HepG2 (cell line): ENCODE measurements around the gene CSTB. TPM values are rescaled to one million over a fixed set of nuclear protein-coding genes. Genes with fewer than 3 reads are reported as not detected.

Source experiments
- FOXK1 ChIP-seq: sonication (generic); formaldehyde crosslinking; IDR thresholded peaks from 2 replicates; pipeline ENCODE4 v1.4.0; 2020; ENCODE audit warnings: low read depth, missing genetic modification reagents, borderline replicate concordance
- GLI4 ChIP-seq: sonication (generic); formaldehyde crosslinking; IDR thresholded peaks from 2 replicates; pipeline ENCODE4 v1.5.1; 2020; ENCODE audit warnings: missing genetic modification reagents, mild to moderate bottlenecking, moderate library complexity, borderline replicate concordance
- KLF15 ChIP-seq: sonication (generic); formaldehyde crosslinking; IDR thresholded peaks from 2 replicates; pipeline ENCODE4 v1.8.1; 2023; ENCODE audit warnings: borderline replicate concordance, mild to moderate bottlenecking, inconsistent platforms, missing genetic modification reagents, mixed read lengths
- POLR2G ChIP-seq: fragments of 200-400 bp; formaldehyde crosslinking; IDR thresholded peaks from 2 replicates; pipeline ENCODE4 v1.6.1; 2018; ENCODE audit warnings: mild to moderate bottlenecking, low read depth, low read length, moderate library complexity
- RFX1 ChIP-seq: fragments of 450-650 bp; IDR thresholded peaks from 2 replicates; pipeline ENCODE4 v1.6.1; 2017
- SALL1 ChIP-seq: sonication (generic); formaldehyde crosslinking; IDR thresholded peaks from 2 replicates; pipeline ENCODE4 v1.8.0; 2022; ENCODE audit warnings: mild to moderate bottlenecking, missing genetic modification reagents
- SATB2 ChIP-seq: sonication (generic); formaldehyde crosslinking; IDR thresholded peaks from 2 replicates; pipeline ENCODE4 v1.5.0; 2020; ENCODE audit warnings: missing genetic modification reagents
- SOX13 ChIP-seq, 3 experiments: fragments of 450-650 bp in 1 of 3; sonication (generic) in 1 of 3; formaldehyde crosslinking in 1 of 3; IDR thresholded peaks in 2 of 3; conservative IDR thresholded peaks in 1 of 3; 2 replicates each; pipeline versions ENCODE4 v1.5.0 to v1.6.1; 2016 to 2020; ENCODE audit warnings: antibody characterized with exemption in 1 of 3, mild to moderate bottlenecking in 1 of 3, missing compliant biosample characterization in 1 of 3, missing genetic modification reagents in 1 of 3, moderate library complexity in 1 of 3
- TFE3 ChIP-seq: IDR thresholded peaks from 2 replicates; pipeline ENCODE4 v1.6.1; 2016
- ZNF10 ChIP-seq: sonication (generic); formaldehyde crosslinking; IDR thresholded peaks from 2 replicates; pipeline ENCODE4 v1.4.0; 2020; ENCODE audit warnings: mild to moderate bottlenecking, low read depth, missing genetic modification reagents, borderline replicate concordance
- ZNF12 ChIP-seq: sonication (generic); formaldehyde crosslinking; IDR thresholded peaks from 2 replicates; pipeline ENCODE4 v1.5.0; 2020; ENCODE audit warnings: missing genetic modification reagents
- ZNF562 ChIP-seq: sonication (generic); formaldehyde crosslinking; IDR thresholded peaks from 2 replicates; pipeline ENCODE4 v1.8.0; 2022; ENCODE audit warnings: missing genetic modification reagents, borderline replicate concordance
- ZNF772 ChIP-seq: sonication (generic); formaldehyde crosslinking; IDR thresholded peaks from 2 replicates; pipeline ENCODE4 v1.5.0; 2020; ENCODE audit warnings: mild to moderate bottlenecking, missing genetic modification reagents
- polyA plus RNA-seq, 8 experiments: library from polyadenylated mRNA; depleted of rRNA in 3 of 8; stranded (reverse) in 7 of 8; unstranded in 1 of 8; fragments of >200 nt; fragmentation: Illumina TruSeq in 4 of 8; extraction: Trizol in 4 of 8; gene quantifications; 2 replicates each; pipeline versions ENCODE4 v1.2.1 to v1.2.3, GENCODE V29; 2011 to 2016; ENCODE audit warnings: low read depth in 4 of 8, missing spikeins in 1 of 8, mixed read lengths in 1 of 8; ENCODE audit not compliant: insufficient read depth in 1 of 8
- total RNA-seq, 5 experiments: library from RNA; depleted of rRNA; stranded (reverse); fragments of >200 nt; fragmentation: Illumina TruSeq; extraction: Trizol; gene quantifications; 2 replicates each; pipeline ENCODE4 v1.2.3, GENCODE V29; 2016; ENCODE audit warnings: low read depth in 1 of 5
- TF ChIP-seq, protein P1 (sequence below): sonication (generic); formaldehyde crosslinking; IDR thresholded peaks from 2 replicates; pipeline ENCODE4 v1.4.0; 2020; ENCODE audit warnings: mild to moderate bottlenecking, missing genetic modification reagents, borderline replicate concordance
- TF ChIP-seq, protein P2 (sequence below): sonication (generic); formaldehyde crosslinking; IDR thresholded peaks from 2 replicates; pipeline ENCODE4 v1.8.0; 2022; ENCODE audit warnings: mild to moderate bottlenecking, missing genetic modification reagents; ENCODE audit not compliant: insufficient replicate concordance
- TF ChIP-seq, protein P3 (sequence below): sonication (generic); formaldehyde crosslinking; IDR thresholded peaks from 2 replicates; pipeline ENCODE4 v1.4.0; 2020; ENCODE audit warnings: missing genetic modification reagents
- TF ChIP-seq, protein P4 (sequence below): sonication (generic); formaldehyde crosslinking; IDR thresholded peaks from 2 replicates; pipeline ENCODE4; 2020; ENCODE audit warnings: missing genetic modification reagents, mild to moderate bottlenecking, borderline replicate concordance
- TF ChIP-seq, protein P5 (sequence below): sonication (generic); formaldehyde crosslinking; IDR thresholded peaks from 2 replicates; pipeline ENCODE4 v1.4.0; 2020; ENCODE audit warnings: mild to moderate bottlenecking, missing genetic modification reagents

The CSTB gene
- total and polyA plus RNA-seq, 2 of the 13 experiments (the other 11 are each of a cell fraction or from before 2014, with no cell fraction given) = 11.7 to 94.1 TPM

DNA sequence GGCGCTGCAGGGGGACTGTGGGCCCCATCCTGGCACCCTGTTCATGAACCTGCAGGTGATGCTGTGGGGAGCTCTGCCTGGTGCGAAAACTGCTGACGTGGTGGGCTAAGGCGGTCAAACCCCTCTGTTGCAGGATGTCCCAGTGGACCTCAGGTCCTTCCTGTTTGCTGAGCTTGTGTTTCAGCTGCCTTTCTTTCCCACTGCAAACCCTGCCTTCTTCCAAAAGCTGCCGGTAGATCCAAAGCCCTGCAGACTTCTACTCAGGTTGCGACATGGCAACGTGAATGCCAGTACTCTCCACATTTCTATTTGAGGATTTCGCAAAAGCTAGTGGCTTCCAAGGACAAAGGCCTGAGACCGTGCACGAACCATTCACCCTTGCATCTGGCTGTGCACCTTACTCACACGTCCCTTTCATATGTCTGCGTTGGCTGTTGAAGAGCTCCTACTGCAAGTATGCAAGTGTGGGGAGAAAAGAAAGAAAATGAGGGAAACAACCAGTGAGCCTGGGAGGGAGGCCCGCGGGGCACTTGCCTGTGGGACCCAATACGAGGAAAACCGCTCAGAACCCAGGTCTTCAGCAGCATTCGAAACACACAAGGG, 7.1 kb upstream of the CSTB start (continued):
- TF ChIP-seq ZNF562 (no peak), ZNF10 (CRISPR knock-in tag) (no peak), ZNF772 (CRISPR knock-in tag) (no peak), SOX13 (IDR thresholded peaks at IDR 0.05) (peak; percentile 76), SOX13 (CRISPR knock-in tag; conservative IDR thresholded peaks at IDR 0.05 in 1 of 2, IDR thresholded peaks at IDR 0.05 in 1 of 2) (peak in 1 of 2 experiments; percentile 87; a peak in 2 of 4 replicates), SALL1 (CRISPR knock-in tag) (peak; percentile 93), SATB2 (no peak), GLI4 (CRISPR knock-in tag) (no peak), ZNF12 (CRISPR knock-in tag) (peak; percentile 91), FOXK1 (CRISPR knock-in tag) (no peak; the same call in 1 of the 2 replicates), RFX1 (no peak), POLR2G (peak; percentile 64), KLF15 (CRISPR knock-in tag) (no peak), TFE3 (peak; percentile 63)
- TF ChIP-seq, protein P1, sequence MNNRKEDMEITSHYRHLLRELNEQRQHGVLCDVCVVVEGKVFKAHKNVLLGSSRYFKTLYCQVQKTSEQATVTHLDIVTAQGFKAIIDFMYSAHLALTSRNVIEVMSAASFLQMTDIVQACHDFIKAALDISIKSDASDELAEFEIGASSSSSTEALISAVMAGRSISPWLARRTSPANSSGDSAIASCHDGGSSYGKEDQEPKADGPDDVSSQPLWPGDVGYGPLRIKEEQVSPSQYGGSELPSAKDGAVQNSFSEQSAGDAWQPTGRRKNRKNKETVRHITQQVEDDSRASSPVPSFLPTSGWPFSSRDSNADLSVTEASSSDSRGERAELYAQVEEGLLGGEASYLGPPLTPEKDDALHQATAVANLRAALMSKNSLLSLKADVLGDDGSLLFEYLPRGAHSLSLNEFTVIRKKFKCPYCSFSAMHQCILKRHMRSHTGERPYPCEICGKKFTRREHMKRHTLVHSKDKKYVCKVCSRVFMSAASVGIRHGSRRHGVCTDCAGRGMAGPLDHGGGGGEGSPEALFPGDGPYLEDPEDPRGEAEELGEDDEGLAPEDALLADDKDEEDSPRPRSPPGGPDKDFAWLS (CRISPR knock-in tag) = no peak
- TF ChIP-seq, protein P2, sequence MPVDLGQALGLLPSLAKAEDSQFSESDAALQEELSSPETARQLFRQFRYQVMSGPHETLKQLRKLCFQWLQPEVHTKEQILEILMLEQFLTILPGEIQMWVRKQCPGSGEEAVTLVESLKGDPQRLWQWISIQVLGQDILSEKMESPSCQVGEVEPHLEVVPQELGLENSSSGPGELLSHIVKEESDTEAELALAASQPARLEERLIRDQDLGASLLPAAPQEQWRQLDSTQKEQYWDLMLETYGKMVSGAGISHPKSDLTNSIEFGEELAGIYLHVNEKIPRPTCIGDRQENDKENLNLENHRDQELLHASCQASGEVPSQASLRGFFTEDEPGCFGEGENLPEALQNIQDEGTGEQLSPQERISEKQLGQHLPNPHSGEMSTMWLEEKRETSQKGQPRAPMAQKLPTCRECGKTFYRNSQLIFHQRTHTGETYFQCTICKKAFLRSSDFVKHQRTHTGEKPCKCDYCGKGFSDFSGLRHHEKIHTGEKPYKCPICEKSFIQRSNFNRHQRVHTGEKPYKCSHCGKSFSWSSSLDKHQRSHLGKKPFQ (CRISPR knock-in tag) = no peak
- TF ChIP-seq, protein P3, sequence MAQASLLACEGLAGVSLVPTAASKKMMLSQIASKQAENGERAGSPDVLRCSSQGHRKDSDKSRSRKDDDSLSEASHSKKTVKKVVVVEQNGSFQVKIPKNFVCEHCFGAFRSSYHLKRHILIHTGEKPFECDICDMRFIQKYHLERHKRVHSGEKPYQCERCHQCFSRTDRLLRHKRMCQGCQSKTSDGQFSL (CRISPR knock-in tag) = no peak
- TF ChIP-seq, protein P4, sequence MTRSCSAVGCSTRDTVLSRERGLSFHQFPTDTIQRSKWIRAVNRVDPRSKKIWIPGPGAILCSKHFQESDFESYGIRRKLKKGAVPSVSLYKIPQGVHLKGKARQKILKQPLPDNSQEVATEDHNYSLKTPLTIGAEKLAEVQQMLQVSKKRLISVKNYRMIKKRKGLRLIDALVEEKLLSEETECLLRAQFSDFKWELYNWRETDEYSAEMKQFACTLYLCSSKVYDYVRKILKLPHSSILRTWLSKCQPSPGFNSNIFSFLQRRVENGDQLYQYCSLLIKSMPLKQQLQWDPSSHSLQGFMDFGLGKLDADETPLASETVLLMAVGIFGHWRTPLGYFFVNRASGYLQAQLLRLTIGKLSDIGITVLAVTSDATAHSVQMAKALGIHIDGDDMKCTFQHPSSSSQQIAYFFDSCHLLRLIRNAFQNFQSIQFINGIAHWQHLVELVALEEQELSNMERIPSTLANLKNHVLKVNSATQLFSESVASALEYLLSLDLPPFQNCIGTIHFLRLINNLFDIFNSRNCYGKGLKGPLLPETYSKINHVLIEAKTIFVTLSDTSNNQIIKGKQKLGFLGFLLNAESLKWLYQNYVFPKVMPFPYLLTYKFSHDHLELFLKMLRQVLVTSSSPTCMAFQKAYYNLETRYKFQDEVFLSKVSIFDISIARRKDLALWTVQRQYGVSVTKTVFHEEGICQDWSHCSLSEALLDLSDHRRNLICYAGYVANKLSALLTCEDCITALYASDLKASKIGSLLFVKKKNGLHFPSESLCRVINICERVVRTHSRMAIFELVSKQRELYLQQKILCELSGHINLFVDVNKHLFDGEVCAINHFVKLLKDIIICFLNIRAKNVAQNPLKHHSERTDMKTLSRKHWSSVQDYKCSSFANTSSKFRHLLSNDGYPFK = no peak
- TF ChIP-seq, protein P5, sequence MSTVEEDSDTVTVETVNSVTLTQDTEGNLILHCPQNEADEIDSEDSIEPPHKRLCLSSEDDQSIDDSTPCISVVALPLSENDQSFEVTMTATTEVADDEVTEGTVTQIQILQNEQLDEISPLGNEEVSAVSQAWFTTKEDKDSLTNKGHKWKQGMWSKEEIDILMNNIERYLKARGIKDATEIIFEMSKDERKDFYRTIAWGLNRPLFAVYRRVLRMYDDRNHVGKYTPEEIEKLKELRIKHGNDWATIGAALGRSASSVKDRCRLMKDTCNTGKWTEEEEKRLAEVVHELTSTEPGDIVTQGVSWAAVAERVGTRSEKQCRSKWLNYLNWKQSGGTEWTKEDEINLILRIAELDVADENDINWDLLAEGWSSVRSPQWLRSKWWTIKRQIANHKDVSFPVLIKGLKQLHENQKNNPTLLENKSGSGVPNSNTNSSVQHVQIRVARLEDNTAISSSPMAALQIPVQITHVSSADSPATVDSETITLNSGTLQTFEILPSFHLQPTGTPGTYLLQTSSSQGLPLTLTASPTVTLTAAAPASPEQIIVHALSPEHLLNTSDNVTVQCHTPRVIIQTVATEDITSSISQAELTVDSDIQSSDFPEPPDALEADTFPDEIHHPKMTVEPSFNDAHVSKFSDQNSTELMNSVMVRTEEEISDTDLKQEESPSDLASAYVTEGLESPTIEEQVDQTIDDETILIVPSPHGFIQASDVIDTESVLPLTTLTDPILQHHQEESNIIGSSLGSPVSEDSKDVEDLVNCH (CRISPR knock-in tag) = no peak
